HCT116 (cell line): Measurements from ENCODE around the gene EP300. TPM values are rescaled to one million over a fixed set of nuclear protein-coding genes. Genes with fewer than 3 reads are reported as not detected.

Source experiments
- ATAC-seq: fragments of 200-7000 bp; cut with Tn5 transposase; 2 replicates; pipeline ENCODE4 v1.9.1; 2020; ENCODE audit warnings: mild to moderate bottlenecking, moderate library complexity
- BruUV-seq: library from RNA; stranded (reverse); fragments of 400-500 nt; replicated peaks from 2 replicates; lab custom pipeline; 2021; lab: Mats Ljungman, UMichigan
- CTCF ChIA-PET: fragments of 300-600 bp; sonication (Branson Sonifier 250); formaldehyde crosslinking; loops from one replicate; lab custom pipeline; 2021; ENCODE audit warnings: antibody characterized with exemption; lab: Charles Lee
- POLR2A ChIA-PET: fragments of 300-600, 350-600 bp; sonication (Branson Sonifier 250); formaldehyde crosslinking; loops from one replicate; lab custom pipeline; 2021; ENCODE audit warnings: antibody characterized with exemption; lab: Charles Lee
- RAD21 ChIA-PET, 2 experiments: fragments of 300-600 bp; sonication (Branson Sonifier 250); formaldehyde crosslinking; loops; one replicate each; lab custom pipeline; 2023; ENCODE audit warnings: low total read pairs in 2 of 2; ENCODE audit not compliant: uncharacterized antibody in 2 of 2, unreplicated experiment in 2 of 2, low non-redundant PET in 1 of 2; lab: Charles Lee
- DNase-seq: peaks from one replicate; pipeline ENCODE4 v3.0.0-alpha.2; 2010; ENCODE audit warnings: low read depth, low spot score
- H2AFZ ChIP-seq: fragments of 200-600 bp; shearing (Covaris generic), sonication (generic); 2 replicates; pipeline ENCODE4 v1.6.1; 2017; ENCODE audit warnings: low read depth, mixed run types, mixed read lengths, antibody characterized with exemption, low read length; ENCODE audit not compliant: poor library complexity, severe bottlenecking
- H3K27ac ChIP-seq: 2 replicates; pipeline ENCODE4 v1.5.1; 2012; ENCODE audit warnings: low read depth, low read length
- H3K27me3 ChIP-seq: fragments of 200-600 bp; sonication (generic); 2 replicates; pipeline ENCODE4 v1.6.1; 2016; ENCODE audit warnings: mixed run types, low read length, mixed read lengths; ENCODE audit not compliant: insufficient read depth
- H3K36me3 ChIP-seq, 2 experiments: fragments of 200-500 bp in 1 of 2; fragments of 200-600 bp in 1 of 2; sonication (Bioruptor generic) in 1 of 2; sonication (generic) in 1 of 2; 2 replicates each; pipeline versions ENCODE4 v1.5.1 to v1.6.1; 2014 to 2016; ENCODE audit warnings: low read length in 2 of 2, inconsistent platforms in 1 of 2, mixed read lengths in 1 of 2, mixed run types in 1 of 2; ENCODE audit not compliant: insufficient read depth in 2 of 2, control insufficient read depth in 1 of 2
- H3K4me1 ChIP-seq, 2 experiments: fragments of 200-600 bp in 1 of 2; sonication (generic) in 1 of 2; 2 replicates each; pipeline versions ENCODE4 v1.5.1 to v1.6.1; 2012 to 2017; ENCODE audit warnings: low read length in 2 of 2, inconsistent platforms in 1 of 2, mild to moderate bottlenecking in 1 of 2, mixed read lengths in 1 of 2, mixed run types in 1 of 2, moderate library complexity in 1 of 2; ENCODE audit not compliant: insufficient read depth in 2 of 2, control insufficient read depth in 1 of 2
- H3K4me2 ChIP-seq: fragments of 200-600 bp; sonication (generic); 2 replicates; pipeline ENCODE4 v1.6.1; 2017; ENCODE audit warnings: mixed run types, low read length, mixed read lengths
- H3K4me3 ChIP-seq, 2 experiments: fragments of 200-600 bp in 1 of 2; sonication (generic) in 1 of 2; replicated peaks in 1 of 2; 2 replicates each; pipeline ENCODE4 v1.5.1; 2011 to 2016; ENCODE audit warnings: low read length in 2 of 2, control low read depth in 1 of 2, low read depth in 1 of 2, mild to moderate bottlenecking in 1 of 2, mixed read lengths in 1 of 2, mixed run types in 1 of 2
- H3K79me2 ChIP-seq: fragments of 200-600 bp; sonication (generic); 2 replicates; pipeline ENCODE4 v1.6.1; 2017; ENCODE audit warnings: mild to moderate bottlenecking, mixed run types, low read length, moderate library complexity, mixed read lengths; ENCODE audit not compliant: insufficient read depth
- H3K9ac ChIP-seq: fragments of 200-600 bp; sonication (generic); 2 replicates; pipeline ENCODE4 v1.6.1; 2016; ENCODE audit warnings: low read length, mixed read lengths
- H3K9me2 ChIP-seq: fragments of 200-600 bp; sonication (generic), shearing (Covaris generic); 2 replicates; pipeline ENCODE4 v1.6.1; 2017; ENCODE audit warnings: mixed run types, mild to moderate bottlenecking, moderate library complexity; ENCODE audit not compliant: insufficient read depth
- H3K9me3 ChIP-seq, 2 experiments: fragments of 200-500 bp in 1 of 2; fragments of 200-600 bp in 1 of 2; sonication (Bioruptor generic) in 1 of 2; sonication (generic) in 1 of 2; 2 replicates each; pipeline ENCODE4 v1.6.1; 2014 to 2017; ENCODE audit warnings: low read length in 2 of 2, mixed read lengths in 2 of 2, inconsistent platforms in 1 of 2, low read depth in 1 of 2, mild to moderate bottlenecking in 1 of 2, mixed run types in 1 of 2, moderate library complexity in 1 of 2; ENCODE audit not compliant: control insufficient read depth in 1 of 2, insufficient read depth in 1 of 2
- H4K20me1 ChIP-seq: fragments of 200-600 bp; sonication (generic), shearing (Covaris generic); 2 replicates; pipeline ENCODE4 v1.6.1; 2017; ENCODE audit warnings: mixed run types, mild to moderate bottlenecking, moderate library complexity; ENCODE audit not compliant: insufficient read depth
- CBX3 ChIP-seq: IDR thresholded peaks from 2 replicates; pipeline ENCODE4 v1.6.1; 2012; ENCODE audit warnings: low read depth
- CEBPB ChIP-seq: IDR thresholded peaks from 2 replicates; pipeline ENCODE4 v1.6.1; 2012; ENCODE audit warnings: low read depth
- EGR1 ChIP-seq: IDR thresholded peaks from 2 replicates; pipeline ENCODE4 v1.6.1; 2012; ENCODE audit warnings: low read depth
- ELF1 ChIP-seq: IDR thresholded peaks from 2 replicates; pipeline ENCODE4 v1.6.1; 2012; ENCODE audit warnings: low read depth, borderline replicate concordance
- EZH2 ChIP-seq: fragments of 200-600 bp; sonication (generic); IDR thresholded peaks from 2 replicates; pipeline ENCODE4 v1.6.1; 2017; ENCODE audit warnings: antibody characterized with exemption, mixed run types
- JUND ChIP-seq: IDR thresholded peaks from 2 replicates; pipeline ENCODE4 v1.6.1; 2012
- MAX ChIP-seq: IDR thresholded peaks from 2 replicates; pipeline ENCODE4 v1.6.1; 2012
- POLR2A ChIP-seq: IDR thresholded peaks from 2 replicates; pipeline ENCODE4 v1.7.0; 2011; ENCODE audit warnings: borderline replicate concordance; ENCODE audit not compliant: insufficient read depth, insufficient read length; ENCODE audit errors: extremely low read depth
- POLR2AphosphoS5 ChIP-seq: IDR thresholded peaks from 2 replicates; pipeline ENCODE4 v1.6.1; 2011; ENCODE audit warnings: mild to moderate bottlenecking, low read depth, low read length, moderate library complexity
- REST ChIP-seq: IDR thresholded peaks from 2 replicates; pipeline ENCODE4 v1.6.1; 2012; ENCODE audit warnings: low read depth
- SIN3A ChIP-seq: IDR thresholded peaks from 2 replicates; pipeline ENCODE4 v1.6.1; 2012; ENCODE audit warnings: low read depth
- SP1 ChIP-seq: IDR thresholded peaks from 2 replicates; pipeline ENCODE4 v1.6.1; 2012; ENCODE audit warnings: low read depth
- SRF ChIP-seq: IDR thresholded peaks from 2 replicates; pipeline ENCODE4 v1.6.1; 2012; ENCODE audit warnings: low read depth
- TCF7L2 ChIP-seq: IDR thresholded peaks from 2 replicates; pipeline ENCODE4 v1.7.0; 2011; ENCODE audit warnings: borderline replicate concordance, inconsistent platforms; ENCODE audit not compliant: insufficient read depth, insufficient read length; ENCODE audit errors: extremely low read depth
- YY1 ChIP-seq: IDR thresholded peaks from 2 replicates; pipeline ENCODE4 v1.6.1; 2011; ENCODE audit warnings: low read length, low read depth, moderate library complexity, mild to moderate bottlenecking; ENCODE audit not compliant: insufficient replicate concordance; ENCODE audit errors: extremely low read depth
- ZBTB33 ChIP-seq: IDR thresholded peaks from 2 replicates; pipeline ENCODE4 v1.6.1; 2011; ENCODE audit warnings: mild to moderate bottlenecking, low read length, moderate library complexity; ENCODE audit not compliant: insufficient replicate concordance; ENCODE audit errors: extremely low read depth
- ZFX ChIP-seq: fragments of 450-650 bp; IDR thresholded peaks from 2 replicates; pipeline ENCODE4 v1.6.1; 2017
- intact Hi-C: fragments of 100-400 bp; cut with micrococcal nuclease; formaldehyde crosslinking; loops from 2 replicates; pipeline ENCODE4 v1.10.0; 2022
- total RNA-seq: library from RNA; stranded (reverse); gene quantifications from one replicate; pipeline ENCODE4 v1.2.1, GENCODE V29; 2021; ENCODE audit not compliant: unreplicated experiment

The EP300 gene
- total RNA-seq, 1 experiment from 2014 or later = 38.8 TPM

GRCh38 chr22:41043722-41044121, 48.7 kb upstream of the EP300 start:
- H3K9me2 ChIP-seq = no peaks in the 10 kb centered on the region
- CTCF ChIA-PET = no interaction called here

More at GRCh38 chr22:41043722-41044121, 48.7 kb upstream of the EP300 start:
- BruUV-seq = no TSS peak
- H4K20me1 ChIP-seq = no peaks in the 10 kb centered on the region
- POLR2A ChIA-PET = no interaction called here
- H3K9me3 ChIP-seq = no peaks in the 10 kb centered on the region
- RAD21 ChIA-PET = no interaction called here
- no peak overlapping the region for H3K4me3 ChIP-seq
- no peaks in the 10 kb centered on the region for H3K36me3 ChIP-seq
- no peak overlapping the region for H3K27ac ChIP-seq
- no peak overlapping the region for H3K9ac ChIP-seq
- no peak for ATAC-seq
- no peak overlapping the region for H2AFZ ChIP-seq
- H3K79me2 ChIP-seq = no peaks in the 10 kb centered on the region
- no peaks in the 10 kb centered on the region for H3K27me3 ChIP-seq
- TF ChIP-seq EGR1 (no peak), SRF (no peak), POLR2AphosphoS5 (no peak), ELF1 (no peak), ZFX (no peak), TCF7L2 (no peak), POLR2A (no peak), SP1 (no peak), MAX (no peak), CBX3 (no peak), REST (no peak), EZH2 (no peak), JUND (no peak), ZBTB33 (no peak), CEBPB (no peak), YY1 (no peak), SIN3A (no peak)
- no peaks in the 10 kb centered on the region for H3K4me1 ChIP-seq
- H3K4me2 ChIP-seq = no peak overlapping the region
- intact Hi-C loops = no loop called here
- no peak for DNase-seq
